NCI-H2196 treated with DMSO at 0.1 percent for 48 hours (cell line): ENCODE measurements around the gene SLC1A3.

Experiments used
- DNase-seq: peaks from one replicate; lab custom pipeline; 2025; ENCODE audit not compliant: unreplicated experiment; lab: John Stamatoyannopoulos, UW

Gene SLC1A3

DNA sequence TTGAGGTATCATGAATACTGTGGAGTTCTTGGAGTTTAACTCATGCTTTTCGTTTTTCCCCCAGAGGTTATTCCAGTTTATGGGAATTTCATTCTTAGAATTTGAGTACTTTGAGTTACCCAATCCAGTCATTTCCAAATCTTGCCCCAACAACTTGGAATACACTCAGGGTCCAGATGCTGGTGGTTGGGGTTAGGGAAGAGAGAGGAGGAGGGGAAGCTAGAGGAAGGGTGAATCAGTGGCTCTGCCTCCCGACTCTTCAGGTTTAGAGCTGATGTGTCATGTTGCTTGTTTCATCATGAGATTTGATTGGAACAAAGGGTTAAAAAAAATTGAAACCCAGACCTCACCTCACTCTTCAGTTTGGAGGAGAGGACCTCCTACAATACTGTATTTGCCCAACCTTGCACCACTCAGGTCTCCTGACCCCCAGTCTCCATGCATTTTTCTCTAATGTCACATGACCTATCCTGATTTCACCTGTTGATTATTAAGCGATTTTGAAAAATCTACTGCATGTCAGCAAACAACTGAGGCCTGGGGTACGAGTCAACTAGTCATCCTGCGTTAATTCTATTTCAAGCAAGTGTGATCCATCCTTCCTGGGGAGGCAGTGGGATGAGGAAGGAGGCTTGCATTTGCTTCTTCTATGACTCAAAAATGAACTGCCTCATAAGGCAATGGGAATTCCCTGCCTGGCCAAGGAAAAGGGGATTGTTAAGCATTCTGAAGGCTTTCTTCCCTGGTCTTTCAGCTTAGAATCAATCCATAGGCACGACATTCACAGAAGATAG, 6.2 kb upstream of the SLC1A3 start:
- DNase-seq, result no peak

DNA sequence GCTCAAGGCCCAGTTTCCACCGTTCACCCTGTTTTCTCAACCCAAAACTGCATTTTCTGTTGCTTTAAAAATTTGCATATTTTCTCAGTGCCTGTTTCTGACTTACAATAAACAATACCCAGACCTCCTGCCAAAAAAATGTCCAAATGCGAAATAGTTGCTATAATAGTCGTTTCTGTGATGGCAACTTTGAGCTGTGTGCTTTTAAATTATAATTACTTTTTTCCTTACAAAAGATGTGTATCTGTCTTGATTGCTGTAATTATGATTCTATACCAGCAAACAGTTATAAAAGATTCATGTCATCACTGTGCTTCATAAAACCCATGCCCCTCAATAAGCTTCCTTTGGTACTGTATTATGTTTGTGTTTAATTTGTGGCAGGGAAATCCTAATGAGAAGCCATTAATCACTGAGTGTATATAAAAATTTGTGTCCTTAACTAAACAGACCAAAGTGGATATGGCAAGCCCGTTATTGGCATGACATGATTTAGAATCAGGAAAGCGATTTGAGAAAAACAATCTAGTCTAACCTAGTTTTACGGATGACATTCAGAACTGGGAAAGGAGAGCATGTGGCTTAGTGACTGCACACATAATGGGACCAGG, 5.4 kb upstream of the SLC1A3 start:
- DNase-seq, result no peak

DNA sequence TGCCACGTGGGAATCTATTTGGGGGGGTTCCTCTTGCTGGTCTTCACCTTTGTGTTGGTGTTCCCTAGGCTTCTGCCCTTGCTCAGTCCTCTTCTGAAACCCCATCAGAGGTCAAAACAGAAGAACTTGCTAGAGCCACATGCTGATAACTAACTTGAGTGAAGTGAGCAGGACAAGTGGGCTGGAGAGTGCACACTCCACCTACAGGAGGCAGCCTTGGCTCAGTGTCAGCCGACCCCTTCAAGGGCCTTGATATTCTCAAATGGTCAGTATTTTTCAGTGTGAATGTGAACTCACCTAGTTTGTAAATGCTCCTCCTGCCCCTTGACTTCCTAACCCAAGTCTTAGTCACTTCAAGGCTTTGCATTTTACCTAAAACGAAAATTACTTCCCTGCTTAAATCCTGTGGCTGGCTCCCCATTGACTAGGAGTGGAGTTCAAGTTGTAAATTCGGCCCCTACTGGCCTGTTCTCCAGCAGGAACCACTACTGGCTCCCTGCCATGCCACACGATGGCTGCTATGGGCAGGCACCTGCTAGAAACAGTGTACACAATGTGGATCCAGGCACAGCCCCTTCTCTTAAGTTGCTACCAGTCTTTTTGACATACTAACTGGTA, 3.6 kb upstream of the SLC1A3 start:
- DNase-seq, result no peak

DNA sequence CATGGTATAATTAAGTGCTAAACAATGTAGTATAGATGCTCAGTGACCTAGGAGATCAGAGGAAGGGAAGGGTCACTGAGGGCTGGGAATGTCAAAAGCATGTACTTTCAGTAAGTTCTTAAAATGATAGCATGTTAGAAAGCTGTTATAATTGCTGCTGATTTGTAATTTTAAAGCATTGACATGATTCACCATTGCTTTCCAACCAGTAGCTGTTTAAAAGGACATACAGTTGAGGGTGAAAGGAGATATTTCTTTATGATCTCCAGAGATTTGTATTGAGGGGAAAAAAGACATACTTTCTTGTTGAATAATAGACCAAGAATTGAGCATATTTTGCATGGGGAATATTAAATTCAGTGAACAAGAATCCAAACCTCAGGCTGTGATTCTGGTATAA, 1.2 kb upstream of the SLC1A3 start:
- no peak for DNase-seq

DNA sequence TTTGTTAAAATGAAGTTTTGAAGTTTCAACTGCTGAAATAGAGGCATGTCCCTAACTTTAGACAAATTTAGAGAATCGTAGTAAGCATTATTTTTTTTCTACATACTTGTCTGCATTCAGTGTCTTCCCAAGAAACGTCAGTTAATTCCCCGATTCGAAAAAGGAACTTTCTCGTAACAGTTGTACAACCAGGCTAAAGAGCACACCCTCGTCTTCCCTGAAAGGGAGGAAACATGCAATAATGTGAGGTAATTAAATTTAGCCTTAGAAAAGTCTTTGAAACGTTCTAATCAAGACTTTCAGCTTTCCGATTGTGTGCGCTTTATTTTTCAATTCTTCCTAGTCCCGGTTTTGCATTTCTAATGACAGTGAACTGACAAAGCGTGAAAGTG, 374 bp upstream of the SLC1A3 start:
- DNase-seq, result no peak

DNA sequence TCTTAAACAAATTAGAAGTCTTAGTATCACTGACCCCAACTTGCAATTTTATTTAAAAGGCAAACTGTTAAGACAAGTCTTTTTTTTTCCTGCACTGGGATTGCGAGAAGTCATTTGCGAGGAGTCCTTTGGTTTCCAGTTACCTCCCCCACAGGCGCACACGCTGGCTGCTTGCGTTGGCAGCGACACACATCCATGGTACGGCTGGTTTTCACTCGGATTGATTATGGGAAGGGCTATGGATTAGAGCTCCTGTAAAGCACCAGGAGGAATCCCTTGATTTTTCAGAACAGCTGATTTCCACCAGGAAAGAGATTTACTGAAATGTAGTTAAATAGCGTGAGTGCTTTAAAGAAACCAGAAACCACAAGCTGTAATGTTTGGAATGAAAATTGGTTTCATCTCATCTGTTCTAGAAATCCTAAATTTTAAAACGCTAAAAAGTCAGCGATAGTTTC, 737 bp downstream of the SLC1A3 start:
- no peak for DNase-seq

DNA sequence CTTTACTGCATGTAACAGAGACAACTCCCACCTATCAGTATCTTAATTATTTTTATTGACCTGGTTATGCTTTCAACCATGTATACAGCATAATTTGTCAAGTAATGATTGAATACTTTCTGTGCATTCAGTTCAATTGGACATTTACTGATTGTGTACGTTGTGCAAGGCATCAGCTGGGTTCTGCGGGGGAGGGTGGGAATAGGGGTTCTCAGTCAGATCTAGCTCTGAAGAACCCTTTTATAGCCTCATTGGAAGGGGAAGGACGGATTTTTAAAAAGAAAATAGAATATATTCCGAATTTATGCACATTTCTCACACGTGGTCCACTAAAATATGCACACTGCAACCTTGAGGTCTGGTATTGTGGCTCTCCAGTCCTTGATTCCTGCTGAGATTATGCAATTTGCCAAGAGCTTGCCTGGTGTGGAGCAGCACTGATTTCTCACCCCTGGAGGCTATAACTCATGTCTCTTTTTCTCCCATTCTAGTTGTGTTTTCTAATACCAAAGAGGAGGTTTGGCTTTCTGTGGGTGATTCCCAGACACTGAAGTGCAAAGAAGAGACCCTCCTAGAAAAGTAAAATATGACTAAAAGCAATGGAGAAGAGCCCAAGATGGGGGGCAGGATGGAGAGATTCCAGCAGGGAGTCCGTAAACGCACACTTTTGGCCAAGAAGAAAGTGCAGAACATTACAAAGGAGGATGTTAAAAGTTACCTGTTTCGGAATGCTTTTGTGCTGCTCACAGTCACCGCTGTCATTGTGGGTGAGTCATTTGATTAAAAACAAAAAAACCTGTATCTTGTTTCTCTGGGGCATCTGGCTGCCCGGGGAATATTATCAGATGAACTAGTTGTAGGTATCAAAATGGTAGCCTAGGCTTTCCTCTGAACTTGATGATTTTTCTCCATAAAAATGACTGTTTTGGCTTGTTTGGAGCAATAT, 1.7 kb downstream of the SLC1A3 start:
- no peak for DNase-seq

DNA sequence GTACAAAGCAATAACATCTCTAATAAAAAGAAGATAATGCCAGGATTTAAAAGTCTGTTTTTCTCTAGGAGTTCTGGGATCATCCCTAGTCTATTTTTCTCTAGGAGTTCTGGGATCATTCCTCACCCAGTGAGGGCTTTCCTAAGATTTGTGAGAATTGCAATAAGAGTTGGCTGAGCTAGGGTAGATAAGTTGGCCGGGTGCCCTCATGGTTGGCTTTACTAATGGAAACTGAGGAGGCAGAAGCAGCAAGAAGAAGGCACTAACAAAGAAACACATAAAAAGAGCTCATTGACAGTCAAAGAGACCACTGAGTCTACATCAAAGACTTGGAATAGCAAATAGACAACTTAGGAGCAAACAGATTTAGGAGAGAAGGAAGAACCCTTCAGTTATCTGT, 4.2 kb downstream of the SLC1A3 start:
- DNase-seq, result no peak

DNA sequence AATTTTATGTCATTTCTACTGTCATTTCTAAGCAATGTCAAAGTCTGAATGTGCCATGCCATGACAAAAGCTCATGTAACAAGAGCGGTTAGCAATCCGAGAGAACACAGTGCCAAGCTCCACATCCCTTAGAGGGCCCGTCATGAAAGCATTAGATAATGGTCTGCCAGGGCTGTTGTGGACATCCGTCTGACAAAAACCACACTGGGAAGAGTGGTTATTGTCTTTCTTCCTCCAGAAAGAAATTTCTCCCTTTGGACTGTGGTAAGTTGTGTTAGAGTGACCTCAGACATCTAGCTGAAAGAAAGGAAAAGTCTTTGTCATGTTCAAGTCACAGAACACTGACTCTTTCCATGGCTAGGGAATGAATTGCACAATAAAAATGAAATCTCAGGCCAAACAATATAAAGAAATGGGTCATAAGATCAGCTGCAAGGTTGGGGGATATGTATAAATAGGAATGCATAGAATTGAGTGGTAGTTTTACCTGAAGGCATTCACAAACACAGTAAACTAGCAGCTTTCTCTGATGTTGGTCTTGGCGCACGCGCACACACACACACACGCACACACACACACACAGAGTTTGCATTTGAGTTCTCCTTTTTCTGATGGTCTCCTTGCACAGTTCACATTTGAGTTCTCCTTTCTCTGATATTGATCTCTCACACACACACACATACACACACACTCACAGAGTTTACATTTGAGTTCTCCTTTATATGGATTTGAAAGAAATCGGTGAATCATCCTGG, 5.3 kb downstream of the SLC1A3 start:
- no peak for DNase-seq

DNA sequence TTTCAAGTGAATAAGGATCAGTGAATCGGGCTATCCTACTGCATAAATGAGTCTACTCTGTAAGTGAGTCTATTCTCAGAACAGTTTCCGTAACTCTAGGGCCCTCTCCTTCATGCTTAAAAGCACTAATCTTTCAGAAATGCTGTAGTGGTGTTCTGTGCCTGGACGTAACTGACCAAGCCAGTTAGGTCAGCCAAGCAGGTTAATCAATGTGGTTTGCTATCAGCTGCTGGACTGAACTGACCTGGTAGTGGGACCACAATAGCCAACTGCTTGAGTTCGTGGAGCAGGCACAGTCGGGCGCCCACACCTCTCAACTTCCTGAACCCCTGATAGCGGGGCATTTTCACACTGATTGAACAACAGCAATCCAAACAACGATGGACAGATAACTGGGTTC, 6.8 kb downstream of the SLC1A3 start:
- no peak for DNase-seq

DNA sequence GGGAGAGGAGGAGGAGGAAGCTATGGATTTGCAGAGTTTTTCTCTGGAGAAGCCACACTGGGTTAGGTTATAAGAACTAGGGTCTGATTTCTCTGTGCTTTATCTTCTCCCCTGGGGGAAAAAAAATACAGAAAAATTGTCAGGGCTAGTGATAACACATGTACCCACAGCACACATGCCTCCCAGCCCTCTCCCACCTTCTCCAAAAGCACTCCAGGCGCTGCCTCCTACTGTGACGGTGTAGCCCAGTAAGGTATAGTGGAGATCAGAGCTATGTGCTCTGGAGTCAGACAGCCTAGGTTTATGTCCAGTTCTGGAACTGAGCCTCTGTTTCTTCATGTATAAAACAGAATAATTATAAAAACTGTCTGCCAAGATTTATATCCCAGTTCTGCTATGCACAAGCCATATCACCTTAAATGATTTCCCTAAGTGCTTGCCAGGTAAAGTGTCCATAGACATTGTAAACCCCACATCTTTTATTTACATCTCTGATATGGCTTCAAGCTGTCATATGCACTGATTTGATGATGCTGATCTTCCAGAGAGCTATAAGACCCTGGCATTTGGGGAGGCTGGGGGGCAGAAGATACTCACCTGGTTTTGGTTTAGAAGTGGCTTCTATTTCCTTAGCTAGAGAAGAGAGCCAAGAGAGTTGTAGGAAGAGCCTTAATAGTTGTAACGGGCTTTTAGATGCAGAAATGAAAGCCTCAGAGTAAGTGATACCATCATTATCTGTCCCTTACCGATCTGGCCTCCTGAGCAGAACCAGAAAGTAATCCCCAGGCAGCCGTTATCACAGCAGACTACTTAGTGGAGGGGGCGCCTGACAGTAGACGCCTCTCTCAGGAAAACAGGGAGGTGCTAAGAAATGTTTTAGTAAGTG, 7.6 kb downstream of the SLC1A3 start:
- DNase-seq, result no peak

DNA sequence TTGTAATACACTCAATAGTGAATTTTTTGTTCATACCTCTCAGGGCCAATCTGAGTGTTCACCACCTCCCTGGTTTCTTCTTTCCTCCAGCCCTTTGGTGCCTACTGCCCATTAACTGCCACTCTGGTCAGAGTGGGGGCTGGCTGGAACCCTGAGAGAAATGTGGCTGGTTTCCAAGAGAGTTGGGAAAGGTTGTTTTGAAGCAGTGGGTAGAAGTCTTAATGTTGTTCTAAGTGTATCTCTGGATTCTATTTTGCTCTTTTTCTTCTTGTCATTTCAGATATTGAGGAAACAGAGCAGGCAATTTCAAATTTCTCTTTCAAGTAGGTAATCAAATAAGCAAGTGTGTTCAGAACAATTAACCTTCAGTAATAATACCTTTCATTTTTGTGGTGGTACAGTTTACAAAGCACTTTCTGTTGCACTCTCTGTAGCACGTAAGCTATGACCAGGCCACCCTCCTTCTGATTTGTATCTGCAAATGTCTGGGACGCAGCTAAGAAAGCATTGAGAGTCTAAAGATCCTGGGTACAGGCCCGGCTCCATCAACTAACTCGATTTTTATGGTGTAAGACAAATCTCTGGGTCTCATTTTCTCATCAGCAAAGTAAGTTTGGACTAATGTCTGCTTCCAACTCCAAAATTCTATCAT, 8.4 kb downstream of the SLC1A3 start:
- no peak for DNase-seq

DNA sequence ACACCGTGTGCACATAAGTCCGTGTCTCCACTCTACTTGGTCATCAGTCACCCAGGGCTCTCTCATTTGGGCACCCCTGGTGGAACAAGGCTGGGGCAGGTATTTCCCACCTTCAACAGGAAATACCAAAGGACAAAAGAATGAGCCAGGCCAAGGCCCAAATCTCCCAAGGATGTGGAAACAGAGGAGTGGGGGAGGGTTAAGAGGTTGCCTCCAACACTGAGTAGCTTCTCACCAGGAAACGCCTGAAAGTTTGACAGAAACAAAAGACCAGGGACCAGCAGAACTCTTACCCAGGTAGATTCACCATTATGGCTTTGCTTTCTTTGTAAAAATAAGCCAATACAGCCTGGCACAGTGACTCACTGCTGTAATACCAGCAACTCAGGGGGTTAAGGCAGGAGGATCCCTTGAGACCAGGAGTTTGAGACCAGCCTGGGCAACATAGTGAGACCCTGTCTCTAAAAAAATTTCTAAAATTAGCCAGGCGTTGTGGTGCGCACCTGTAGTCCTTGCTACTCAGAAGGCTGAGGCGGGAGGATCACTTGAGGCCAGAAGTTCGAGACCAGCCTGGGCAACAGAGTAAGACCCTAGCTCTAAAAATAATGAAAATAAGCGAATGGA, 12.7 kb downstream of the SLC1A3 start:
- DNase-seq, result no peak

DNA sequence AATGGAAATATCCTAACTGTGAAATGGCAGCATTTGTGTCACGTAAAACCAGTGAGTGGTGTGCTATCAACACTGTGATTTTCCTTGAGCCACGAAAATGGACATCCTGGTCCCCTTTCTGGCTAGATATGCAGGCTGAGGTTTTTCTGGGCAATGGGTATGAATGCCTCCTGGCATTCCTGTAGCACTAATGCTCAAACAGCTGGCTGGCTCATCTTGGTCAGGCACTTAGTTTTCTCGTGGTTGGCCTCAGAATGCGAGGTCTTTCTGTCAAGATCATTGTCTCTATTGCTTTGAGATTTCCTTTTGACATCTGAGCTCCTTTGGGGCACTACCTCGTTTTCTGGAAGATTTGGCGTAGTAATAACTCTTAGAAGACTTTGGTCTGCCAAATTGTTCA, 15.6 kb downstream of the SLC1A3 start:
- DNase-seq, result no peak

DNA sequence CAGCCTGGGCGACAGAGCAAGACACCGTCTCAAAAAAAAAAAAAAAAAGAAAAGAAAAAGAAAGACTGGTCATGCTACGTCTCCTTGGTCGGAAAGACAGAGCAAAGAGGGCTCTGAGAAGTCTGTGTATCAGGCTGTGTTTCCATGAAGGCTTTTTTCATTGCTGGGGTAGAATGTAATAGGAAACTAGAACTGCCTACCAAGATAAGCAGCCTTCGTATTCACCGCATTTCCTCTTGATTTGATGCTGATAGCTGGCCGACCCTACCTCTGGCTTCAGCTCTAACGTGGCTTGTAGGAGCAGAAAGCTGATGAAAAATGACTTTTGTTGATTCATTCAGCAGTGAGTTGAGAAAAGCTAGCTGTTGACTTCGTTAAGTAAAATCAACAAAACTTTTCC, 17.4 kb downstream of the SLC1A3 start:
- no peak for DNase-seq

DNA sequence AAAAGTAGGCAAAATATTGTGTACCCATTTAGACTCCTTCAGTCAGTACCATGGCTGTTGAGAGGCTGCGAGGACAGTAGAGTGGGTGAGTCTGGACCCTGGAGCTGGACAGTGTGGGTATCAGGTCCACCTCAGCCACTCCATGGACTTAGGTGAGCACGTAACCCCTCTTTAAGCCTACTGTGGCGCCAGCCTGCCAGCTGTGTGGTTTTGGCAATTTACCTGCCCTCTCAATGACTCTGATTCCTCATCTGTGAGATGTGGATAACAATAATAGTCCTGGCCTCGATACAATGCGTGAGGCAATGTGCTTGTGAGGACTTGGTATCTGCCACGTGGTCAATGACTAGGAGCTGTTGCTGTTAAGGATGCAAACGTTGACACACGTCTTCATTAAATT, 17.9 kb downstream of the SLC1A3 start:
- DNase-seq, result no peak

DNA sequence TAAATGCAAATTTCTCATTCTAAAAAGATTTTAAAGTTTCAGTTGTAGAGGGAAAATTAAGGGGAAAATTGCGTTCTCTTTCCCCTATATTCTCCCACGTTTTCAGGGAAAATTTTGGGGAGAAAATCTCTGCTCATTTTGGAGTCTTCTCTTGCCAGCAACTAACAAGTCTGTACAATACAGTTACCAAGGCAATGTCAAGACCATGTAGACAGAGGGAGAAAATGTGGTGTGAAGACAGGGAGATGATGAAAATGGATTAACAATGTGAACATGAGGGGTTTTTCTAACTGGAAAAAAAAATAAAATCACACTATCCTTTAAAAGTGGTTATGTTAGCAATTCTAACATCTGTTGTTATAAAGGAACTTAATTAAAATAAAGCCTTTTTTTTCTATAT, 22.3 kb downstream of the SLC1A3 start:
- DNase-seq, result no peak

DNA sequence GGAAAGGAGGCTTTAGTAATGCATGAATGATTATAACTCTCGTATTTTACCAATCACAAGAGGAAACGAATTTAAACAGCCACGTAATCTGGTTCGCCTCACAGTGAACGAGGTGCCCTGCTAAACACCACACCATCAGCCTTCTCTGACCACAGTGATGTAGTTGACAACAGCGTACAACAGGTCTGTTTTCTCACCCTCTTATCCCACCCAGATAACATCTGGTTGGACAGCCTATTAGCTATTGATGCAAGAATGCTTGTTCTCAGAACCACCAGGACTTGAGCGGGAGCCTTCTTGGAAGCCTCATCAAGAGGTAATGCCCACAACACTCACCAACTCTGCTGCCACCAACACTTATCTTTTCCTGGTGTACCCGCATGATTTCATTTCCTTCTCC, 23.3 kb downstream of the SLC1A3 start:
- DNase-seq, result no peak
